Measurements from ENCODE around the gene ARSD.

The ARSD gene

DNA sequence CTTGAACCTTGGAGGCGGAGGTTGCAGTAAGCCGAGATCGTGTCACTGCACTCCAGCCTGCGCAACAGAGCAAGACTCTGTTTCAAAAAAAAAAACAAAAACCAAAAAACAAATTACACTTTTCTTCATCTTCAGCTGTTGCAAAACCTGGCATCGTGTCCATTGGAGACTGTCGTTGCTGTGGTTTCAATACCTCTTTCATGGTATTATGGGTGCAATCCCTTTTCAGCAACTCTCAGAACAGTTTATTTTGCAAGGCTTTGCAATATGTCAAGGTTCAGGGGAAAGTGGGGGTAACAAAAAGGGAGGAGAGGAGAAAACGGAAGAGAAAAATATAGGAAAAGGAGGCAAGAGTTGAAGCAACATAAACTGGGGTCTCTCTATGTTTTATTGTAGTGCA, 40.8 kb downstream of the ARSD start:
- Histone ChIP-seq H4K91ac (ENCODE audit: low read length) (no peak overlapping the region), H2BK15ac (ENCODE audit: low read depth, poor library complexity, severe bottlenecking) (no peak overlapping the region), H3K4me2 (ENCODE audit: low read length, poor library complexity, severe bottlenecking) (no peak overlapping the region), H3K14ac (ENCODE audit: low read length in 2 of 2) (no peak overlapping the region), H3K4me3 (ENCODE audit: insufficient read depth in 1 of 2, low read depth in 1 of 2, low read length in 2 of 2) (no peak overlapping the region), H3K4me1 (ENCODE audit: control insufficient read depth, insufficient read depth, low read depth, low read length) (no peaks in the 10 kb centered on the region), H3K18ac (ENCODE audit: low read depth in 1 of 2, low read length in 2 of 2) (no peak overlapping the region), H3K36me3 (ENCODE audit: control insufficient read depth in 1 of 2, insufficient read depth in 2 of 2, low read depth in 1 of 2, low read length in 2 of 2) (peaks cover 0 to 3% of the 10 kb centered on the region in 2 experiments), H2AK5ac (ENCODE audit: low read length, severe bottlenecking) (no peak overlapping the region), H2BK120ac (ENCODE audit: low read depth, low read length) (no peak overlapping the region), H3K79me1 (replicated peaks; ENCODE audit: low read length, poor library complexity, severe bottlenecking) (no peaks in the 10 kb centered on the region), H2BK5ac (ENCODE audit: low read depth, low read length, poor library complexity, severe bottlenecking) (no peak overlapping the region), H3K27me3 (ENCODE audit: control insufficient read depth in 1 of 2, insufficient read depth in 1 of 2, low read length in 2 of 2) (no peaks in the 10 kb centered on the region), H2BK12ac (ENCODE audit: low read length in 2 of 2) (no peak overlapping the region), H2AFZ (ENCODE audit: low read depth, low read length) (no peak overlapping the region), H3K9ac (ENCODE audit: low read length) (no peak overlapping the region), H3K27ac (ENCODE audit: low read length, poor library complexity, severe bottlenecking) (no peak overlapping the region), H3K23ac (ENCODE audit: low read length in 2 of 2) (no peak overlapping the region), H4K8ac (ENCODE audit: low read length) (no peak overlapping the region), H3K4ac (ENCODE audit: low read depth in 1 of 2, low read length in 2 of 2) (no peak overlapping the region), H3K9me3 (ENCODE audit: control insufficient read depth, low read length) (no peaks in the 10 kb centered on the region)
- no peak for DNase-seq
- WGBS, result 90% methylated on average over 6 of the region's 7 CpGs

DNA sequence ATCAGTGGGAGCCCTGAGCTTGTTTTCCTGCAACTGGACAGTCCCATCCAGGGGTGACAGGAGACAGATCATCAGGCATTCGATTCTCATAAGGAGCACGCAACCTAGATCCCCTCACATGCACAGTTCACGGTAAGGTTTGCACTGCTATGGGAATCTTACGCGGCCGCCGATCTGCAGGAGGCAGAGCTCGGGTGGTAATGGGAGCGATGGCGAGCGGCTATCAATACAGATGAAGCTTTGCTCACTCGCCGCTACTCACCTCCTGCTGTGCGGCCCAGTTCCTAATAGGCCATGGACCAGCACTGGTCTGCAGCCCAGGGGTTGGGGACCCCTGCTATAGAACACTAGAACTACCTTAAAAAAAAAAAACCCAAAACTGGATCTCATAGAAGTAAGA, 45.4 kb downstream of the ARSD start:
- Histone ChIP-seq H4K8ac (ENCODE audit: low read length) (no peak overlapping the region), H2BK15ac (ENCODE audit: low read depth, poor library complexity, severe bottlenecking) (no peak overlapping the region), H3K4me3 (ENCODE audit: insufficient read depth in 1 of 2, low read depth in 1 of 2, low read length in 2 of 2) (no peak overlapping the region), H3K4ac (ENCODE audit: low read depth in 1 of 2, low read length in 2 of 2) (no peak overlapping the region), H2BK5ac (ENCODE audit: low read depth, low read length, poor library complexity, severe bottlenecking) (no peak overlapping the region), H4K91ac (ENCODE audit: low read length) (no peak overlapping the region), H3K36me3 (ENCODE audit: control insufficient read depth in 1 of 2, insufficient read depth in 2 of 2, low read depth in 1 of 2, low read length in 2 of 2) (peaks cover 0 to 10% of the 10 kb centered on the region in 2 experiments), H3K4me1 (ENCODE audit: control insufficient read depth, insufficient read depth, low read depth, low read length) (no peaks in the 10 kb centered on the region), H2AFZ (ENCODE audit: low read depth, low read length) (no peak overlapping the region), H3K23ac (ENCODE audit: low read length in 2 of 2) (no peak overlapping the region), H3K18ac (ENCODE audit: low read depth in 1 of 2, low read length in 2 of 2) (no peak overlapping the region), H2AK5ac (ENCODE audit: low read length, severe bottlenecking) (no peak overlapping the region), H3K14ac (ENCODE audit: low read length in 2 of 2) (no peak overlapping the region), H3K79me1 (replicated peaks; ENCODE audit: low read length, poor library complexity, severe bottlenecking) (no peaks in the 10 kb centered on the region), H3K27me3 (ENCODE audit: control insufficient read depth in 1 of 2, insufficient read depth in 1 of 2, low read length in 2 of 2) (no peaks in the 10 kb centered on the region), H3K4me2 (ENCODE audit: low read length, poor library complexity, severe bottlenecking) (no peak overlapping the region), H3K9ac (ENCODE audit: low read length) (no peak overlapping the region), H2BK12ac (ENCODE audit: low read length in 2 of 2) (no peak overlapping the region), H2BK120ac (ENCODE audit: low read depth, low read length) (no peak overlapping the region), H3K27ac (ENCODE audit: low read length, poor library complexity, severe bottlenecking) (no peak overlapping the region), H3K9me3 (ENCODE audit: control insufficient read depth, low read length) (no peaks in the 10 kb centered on the region)
- DNase-seq, result no peak
- 98% methylated on average over 11 of the region's 14 CpGs for WGBS

DNA sequence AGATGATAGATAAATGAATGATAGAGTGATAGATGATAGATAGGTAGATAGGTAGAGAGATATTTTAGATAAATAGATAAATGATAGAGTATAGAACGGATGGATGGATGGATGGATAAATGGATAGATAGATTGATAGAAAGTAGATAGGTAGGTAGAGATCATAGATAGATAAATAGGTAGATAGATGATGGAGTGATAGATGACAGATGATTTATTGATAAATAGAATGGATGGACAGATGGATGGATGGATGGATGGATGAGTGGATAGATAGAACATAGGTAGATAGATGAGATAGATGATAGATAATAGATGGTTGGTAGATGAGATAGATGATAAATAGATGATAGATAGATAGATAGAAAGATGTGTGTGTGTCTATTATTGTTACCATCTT, 49.5 kb downstream of the ARSD start:
- Histone ChIP-seq H2BK5ac (ENCODE audit: low read depth, low read length, poor library complexity, severe bottlenecking) (no peak overlapping the region), H3K27ac (ENCODE audit: low read length, poor library complexity, severe bottlenecking) (no peak overlapping the region), H2BK12ac (ENCODE audit: low read length in 2 of 2) (no peak overlapping the region), H2BK120ac (ENCODE audit: low read depth, low read length) (no peak overlapping the region), H3K79me1 (replicated peaks; ENCODE audit: low read length, poor library complexity, severe bottlenecking) (no peaks in the 10 kb centered on the region), H3K18ac (ENCODE audit: low read depth in 1 of 2, low read length in 2 of 2) (no peak overlapping the region), H3K9ac (ENCODE audit: low read length) (no peak overlapping the region), H3K9me3 (ENCODE audit: control insufficient read depth, low read length) (no peaks in the 10 kb centered on the region), H4K8ac (ENCODE audit: low read length) (no peak overlapping the region), H4K91ac (ENCODE audit: low read length) (no peak overlapping the region), H2AK5ac (ENCODE audit: low read length, severe bottlenecking) (no peak overlapping the region), H3K23ac (ENCODE audit: low read length in 2 of 2) (no peak overlapping the region), H2BK15ac (ENCODE audit: low read depth, poor library complexity, severe bottlenecking) (no peak overlapping the region), H3K4me3 (ENCODE audit: insufficient read depth in 1 of 2, low read depth in 1 of 2, low read length in 2 of 2) (no peak overlapping the region), H3K4ac (ENCODE audit: low read depth in 1 of 2, low read length in 2 of 2) (no peak overlapping the region), H3K4me2 (ENCODE audit: low read length, poor library complexity, severe bottlenecking) (no peak overlapping the region), H3K14ac (ENCODE audit: low read length in 2 of 2) (no peak overlapping the region), H3K27me3 (ENCODE audit: control insufficient read depth in 1 of 2, insufficient read depth in 1 of 2, low read length in 2 of 2) (no peaks in the 10 kb centered on the region), H3K4me1 (ENCODE audit: control insufficient read depth, insufficient read depth, low read depth, low read length) (no peaks in the 10 kb centered on the region), H3K36me3 (ENCODE audit: control insufficient read depth in 1 of 2, insufficient read depth in 2 of 2, low read depth in 1 of 2, low read length in 2 of 2) (peaks cover 0 to 10% of the 10 kb centered on the region in 2 experiments), H2AFZ (ENCODE audit: low read depth, low read length) (no peak overlapping the region)
- 95% methylated on average over 1 of the region's 1 CpG for WGBS
- DNase-seq, result no peak

- Histone ChIP-seq H2BK120ac (ENCODE audit: low read depth, low read length) (no peak overlapping the region), H3K36me3 (ENCODE audit: control insufficient read depth in 1 of 2, insufficient read depth in 2 of 2, low read depth in 1 of 2, low read length in 2 of 2) (peaks cover 0 to 7% of the 10 kb centered on the region in 2 experiments), H3K27me3 (ENCODE audit: control insufficient read depth in 1 of 2, insufficient read depth in 1 of 2, low read length in 2 of 2) (no peaks in the 10 kb centered on the region), H4K91ac (ENCODE audit: low read length) (no peak overlapping the region), H2BK12ac (ENCODE audit: low read length in 2 of 2) (no peak overlapping the region), H3K79me1 (replicated peaks; ENCODE audit: low read length, poor library complexity, severe bottlenecking) (no peaks in the 10 kb centered on the region), H3K4me3 (ENCODE audit: insufficient read depth in 1 of 2, low read depth in 1 of 2, low read length in 2 of 2) (no peak overlapping the region), H3K4me1 (ENCODE audit: control insufficient read depth, insufficient read depth, low read depth, low read length) (no peaks in the 10 kb centered on the region), H2BK15ac (ENCODE audit: low read depth, poor library complexity, severe bottlenecking) (no peak overlapping the region), H3K27ac (ENCODE audit: low read length, poor library complexity, severe bottlenecking) (no peak overlapping the region), H2BK5ac (ENCODE audit: low read depth, low read length, poor library complexity, severe bottlenecking) (no peak overlapping the region), H3K4ac (ENCODE audit: low read depth in 1 of 2, low read length in 2 of 2) (no peak overlapping the region), H2AK5ac (ENCODE audit: low read length, severe bottlenecking) (no peak overlapping the region), H3K23ac (ENCODE audit: low read length in 2 of 2) (no peak overlapping the region), H3K4me2 (ENCODE audit: low read length, poor library complexity, severe bottlenecking) (no peak overlapping the region), H3K9me3 (ENCODE audit: control insufficient read depth, low read length) (no peaks in the 10 kb centered on the region), H3K9ac (ENCODE audit: low read length) (no peak overlapping the region), H3K14ac (ENCODE audit: low read length in 2 of 2) (no peak overlapping the region), H2AFZ (ENCODE audit: low read depth, low read length) (no peak overlapping the region), H4K8ac (ENCODE audit: low read length) (no peak overlapping the region), H3K18ac (ENCODE audit: low read depth in 1 of 2, low read length in 2 of 2) (no peak overlapping the region)
- WGBS, result no CpG with 5 or more reads among the region's 2 CpGs
- no peak for DNase-seq
Measured at GRCh38 chrX:2878563-2878962, 50.6 kb downstream of the ARSD start.
